GM12878 (cell line): ENCODE data around the gene HSBP1. TPM values are rescaled to one million over a fixed set of nuclear protein-coding genes. Genes with fewer than 3 reads are reported as not detected.
A peak's percentile ranks its signal among the peaks of the same experiment; 100 is the strongest.

Source experiments
- ATAC-seq: fragments of 200-7000 bp; cut with Tn5 transposase; 3 replicates; pipeline ENCODE4 v1.9.1; 2020; ENCODE audit warnings: mild to moderate bottlenecking, moderate library complexity
- BruUV-seq: library from RNA; stranded (reverse); fragments of 400-500 nt; replicated peaks from 2 replicates; lab custom pipeline; 2021; lab: Mats Ljungman, UMichigan
- CTCF ChIA-PET: fragments of 300-600 bp; sonication (Branson Sonifier 250); formaldehyde crosslinking; extraction: SDS; loops from one replicate; lab custom pipeline; 2021; ENCODE audit warnings: inconsistent platforms; lab: Yijun Ruan, JAX
- POLR2A ChIA-PET: fragments of 350-600 bp; formaldehyde crosslinking; extraction: SDS; loops from one replicate; lab custom pipeline; 2021; ENCODE audit warnings: inconsistent platforms; lab: Charles Lee
- RAD21 ChIA-PET: fragments of 300-600 bp; sonication (Branson Sonifier 250); formaldehyde crosslinking; loops from one replicate; lab custom pipeline; 2023; ENCODE audit warnings: antibody characterized with exemption; ENCODE audit not compliant: unreplicated experiment; lab: Charles Lee
- SMC1A ChIA-PET: fragments of 300-600 bp; sonication (Branson Sonifier 250); formaldehyde crosslinking; loops from one replicate; lab custom pipeline; 2023; ENCODE audit not compliant: unreplicated experiment, uncharacterized antibody; lab: Charles Lee
- DNase-seq: peaks from one replicate; pipeline ENCODE4 v3.0.0-alpha.2; 2011; ENCODE audit warnings: low read depth, low spot score
- FAIRE-seq: peaks from 3 replicates; lab custom pipeline; 2011; peaks lifted over from hg19 to GRCh38; lab: Jason Lieb, UNC
- H2AFZ ChIP-seq: 2 replicates; pipeline ENCODE4 v1.6.0; 2011; ENCODE audit warnings: low read depth, low read length, control low read depth; ENCODE audit not compliant: control insufficient read depth
- H3K27ac ChIP-seq: 2 replicates; pipeline ENCODE4 v1.5.1; 2011; ENCODE audit warnings: control low read depth; ENCODE audit not compliant: control insufficient read depth, insufficient read depth
- H3K27me3 ChIP-seq, 2 experiments: replicated peaks in 1 of 2; 2 replicates each; pipeline versions ENCODE4 v1.6.0 to v1.6.1; 2011; ENCODE audit warnings: low read length in 1 of 2; ENCODE audit not compliant: control insufficient read depth in 2 of 2, insufficient read depth in 2 of 2
- H3K36me3 ChIP-seq, 2 experiments: 2 replicates each; pipeline ENCODE4 v1.5.1; 2011; ENCODE audit warnings: low read length in 1 of 2; ENCODE audit not compliant: control insufficient read depth in 2 of 2, insufficient read depth in 2 of 2
- H3K4me1 ChIP-seq: 2 replicates; pipeline ENCODE4 v1.6.1; 2011; ENCODE audit warnings: mild to moderate bottlenecking, low read length, moderate library complexity, mixed read lengths; ENCODE audit not compliant: control insufficient read depth, insufficient read depth
- H3K4me2 ChIP-seq: 2 replicates; pipeline ENCODE4 v1.6.0; 2011; ENCODE audit warnings: control low read depth; ENCODE audit not compliant: control insufficient read depth, insufficient read depth
- H3K4me3 ChIP-seq: fragments of 200-600 bp; sonication (generic); 2 replicates; pipeline ENCODE4 v1.5.1; 2016
- H3K79me2 ChIP-seq: 2 replicates; pipeline ENCODE4 v1.6.0; 2011; ENCODE audit warnings: low read length; ENCODE audit not compliant: control insufficient read depth, insufficient read depth
- H3K9ac ChIP-seq: 2 replicates; pipeline ENCODE4 v1.8.0; 2011; ENCODE audit warnings: low read length, control low read depth, mixed read lengths; ENCODE audit not compliant: control insufficient read depth, insufficient read depth
- H3K9me3 ChIP-seq: replicated peaks from 3 replicates; pipeline ENCODE4 v1.5.1; 2011; ENCODE audit warnings: mild to moderate bottlenecking, low read length; ENCODE audit not compliant: control insufficient read depth, insufficient read depth
- H4K20me1 ChIP-seq: 2 replicates; pipeline ENCODE4 v1.6.0; 2011; ENCODE audit not compliant: control insufficient read depth, insufficient read depth
- CHD2 ChIP-seq: IDR thresholded peaks from 2 replicates; pipeline ENCODE4 v1.6.1; 2011; ENCODE audit warnings: low read depth, low read length, improper control_type of control experiment, borderline replicate concordance
- PAX5 ChIP-seq: IDR thresholded peaks from 2 replicates; pipeline ENCODE4 v1.6.1; 2011; ENCODE audit warnings: low read depth, low read length, borderline replicate concordance
- POU2F2 ChIP-seq: IDR thresholded peaks from 3 replicates; pipeline ENCODE4 v1.6.1; 2011; ENCODE audit warnings: low read depth, mild to moderate bottlenecking, low read length, borderline replicate concordance
- RAD21 ChIP-seq: IDR thresholded peaks from 2 replicates; pipeline ENCODE4 v1.6.1; 2011; ENCODE audit warnings: mild to moderate bottlenecking, low read depth, low read length, moderate library complexity; ENCODE audit not compliant: insufficient read depth
- RB1 ChIP-seq: fragments of 450-650 bp; formaldehyde crosslinking; IDR thresholded peaks from 2 replicates; pipeline ENCODE4 v1.6.1; 2017; ENCODE audit warnings: mild to moderate bottlenecking, borderline replicate concordance
- SMAD1 ChIP-seq: fragments of 450-650 bp; IDR thresholded peaks from 2 replicates; pipeline ENCODE4 v1.6.1; 2018; ENCODE audit warnings: mild to moderate bottlenecking, low read depth; ENCODE audit not compliant: partially characterized antibody
- SMC3 ChIP-seq: IDR thresholded peaks from 2 replicates; pipeline ENCODE4 v1.6.1; 2011; ENCODE audit warnings: low read length, improper control_type of control experiment, borderline replicate concordance
- WRNIP1 ChIP-seq: IDR thresholded peaks from 2 replicates; pipeline ENCODE4 v1.6.1; 2011; ENCODE audit warnings: low read depth, low read length, improper control_type of control experiment, borderline replicate concordance
- YY1 ChIP-seq: IDR thresholded peaks from 2 replicates; pipeline ENCODE4 v1.6.1; 2011; ENCODE audit warnings: low read depth, mild to moderate bottlenecking, low read length
- ZNF274 ChIP-seq: IDR thresholded peaks from one replicate; pipeline ENCODE4 v1.8.0; 2011; ENCODE audit not compliant: insufficient read length, insufficient read depth
- WGBS: methylation state at CpG from one replicate; pipeline ENCODE4 v1.1.6; 2016; ENCODE audit warnings: low lambda C conversion rate; ENCODE audit not compliant: insufficient replicate concordance, insufficient coverage; ENCODE audit errors: missing lambda C conversion rate; 5-methylcytosine and 5-hydroxymethylcytosine counted together
- in situ Hi-C: fragments of 300-500 bp; cut with MboI; formaldehyde crosslinking; loops from 9 replicates; pipeline ENCODE4 v1.14.3; 2018; ENCODE audit warnings: mixed read lengths
- intact Hi-C: fragments of 100-400 bp; cut with micrococcal nuclease; formaldehyde crosslinking; loops from one replicate; pipeline ENCODE4 v1.14.2; 2022; ENCODE audit not compliant: unreplicated experiment
- polyA plus RNA-seq, 11 experiments: library from polyadenylated mRNA; depleted of rRNA in 4 of 11; unstranded in 6 of 11; stranded (reverse) in 5 of 11; fragments of >200 nt; fragmentation: Nextera tagmentation in 4 of 11; fragmentation: Illumina TruSeq in 1 of 11; extraction: Ambion mirVana in 4 of 11; extraction: Trizol in 1 of 11; gene quantifications; 1 replicate in 1 of 11; 2 replicates in 10 of 11; pipeline versions ENCODE4 v1.2.1 to v1.2.3, GENCODE V29; 2011 to 2016; ENCODE audit warnings: inconsistent platforms in 2 of 11, missing spikeins in 2 of 11, low read depth in 1 of 11
- total RNA-seq, 4 experiments: library from RNA; depleted of rRNA in 3 of 4; stranded (reverse); fragments of >200 nt in 3 of 4; fragmentation: Illumina TruSeq in 1 of 4; extraction: Trizol in 1 of 4; gene quantifications; 2 replicates each; pipeline versions ENCODE4 v1.2.1 to v1.2.3, GENCODE V29; 2013 to 2021
- TF ChIP-seq, protein P1 (sequence below): fragments of 450-650 bp; IDR thresholded peaks from 2 replicates; pipeline ENCODE4 v1.6.1; 2014; ENCODE audit warnings: mild to moderate bottlenecking
- TF ChIP-seq, protein P2 (sequence below), 3 experiments: IDR thresholded peaks in 2 of 3; conservative IDR thresholded peaks in 1 of 3; 2 replicates each; pipeline ENCODE4 v1.5.1; 2011; ENCODE audit warnings: low read depth in 3 of 3, low read length in 3 of 3, mild to moderate bottlenecking in 3 of 3, control low read depth in 2 of 3, moderate library complexity in 2 of 3, inconsistent platforms in 1 of 3, mixed read lengths in 1 of 3; ENCODE audit not compliant: control insufficient read depth in 2 of 3, insufficient read depth in 1 of 3; ENCODE audit errors: extremely low read depth in 1 of 3

Gene HSBP1
- total and polyA plus RNA-seq, 10 of the 15 experiments (the other 5 are each of a cell fraction or from before 2014, with no cell fraction given), result 26.6 to 263 (median 95.7) TPM

DNA sequence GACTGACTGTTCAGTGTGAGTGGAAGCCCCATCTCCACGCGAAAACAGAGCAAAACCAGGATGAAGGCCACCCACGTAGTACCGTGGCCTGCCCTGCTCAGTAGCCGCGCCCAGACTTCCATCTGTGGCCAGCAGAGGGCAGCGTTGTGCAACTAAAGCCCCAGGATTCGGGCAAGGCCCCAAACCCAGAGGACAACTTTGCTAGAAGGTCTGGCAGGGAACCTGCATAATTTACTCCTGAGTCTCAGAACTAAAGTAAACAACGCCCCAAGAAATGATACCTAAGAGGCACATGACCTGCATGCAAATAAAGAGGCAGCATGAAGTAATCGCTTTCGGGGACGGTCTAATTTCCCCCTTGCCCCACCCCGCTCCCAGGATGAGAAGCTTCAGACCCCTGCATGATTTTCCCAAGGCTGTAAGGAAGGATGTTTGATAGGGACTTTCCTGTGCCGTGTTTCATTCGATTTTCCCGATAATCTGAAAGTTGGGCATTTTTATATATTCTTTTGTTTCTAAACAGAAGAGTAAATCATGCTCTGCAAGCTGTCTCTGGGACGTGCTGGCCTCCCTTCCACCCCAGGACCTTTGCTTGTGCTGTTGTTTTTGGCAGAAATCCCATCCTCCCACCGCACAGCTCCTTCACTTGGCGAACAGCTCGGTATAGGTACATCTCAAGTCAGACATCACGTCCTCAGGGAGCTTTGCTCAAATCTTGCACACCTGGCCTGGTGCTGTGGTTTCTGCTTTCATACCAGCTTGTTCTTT, 18.6 kb downstream of the HSBP1 start:
- no TSS peak for BruUV-seq
- POLR2A ChIA-PET, result no interaction called here
- Histone ChIP-seq H3K4me3 (no peak overlapping the region), H3K9me3 (no peaks in the 10 kb centered on the region), H3K27ac (no peak overlapping the region), H3K4me1 (no peaks in the 10 kb centered on the region), H3K36me3 (no peaks in the 10 kb centered on the region), H3K9ac (no peak overlapping the region), H3K27me3 (no peaks in the 10 kb centered on the region), H3K79me2 (no peaks in the 10 kb centered on the region), H4K20me1 (no peaks in the 10 kb centered on the region), H3K4me2 (no peak overlapping the region), H2AFZ (no peak overlapping the region)
- 15% methylated on average over 21 of the region's 21 CpGs for WGBS
- in situ Hi-C loops, result loop anchor here (5.0 kb wide), 1 partner anchor 236 kb away; no protein-coding TSS in a partner anchor
- DNase-seq (no peak), ATAC-seq (peak; percentile 99), FAIRE-seq (peak; percentile 95)
- SMC1A ChIA-PET, result interaction anchor here (0.5 to 1.2 kb wide), 3 partner anchors 37 to 101 kb away, joined by 3 to 4 read pairs (median 3); no protein-coding TSS in a partner anchor
- CTCF ChIA-PET, result interaction anchor here (0.8 to 3.5 kb wide), 9 partner anchors 10 to 241 kb away, joined by 3 to 22 read pairs (median 5); no protein-coding TSS in a partner anchor
- RAD21 ChIA-PET, result interaction anchor here (1.3 kb wide), 1 partner anchor 17 kb away, joined by 5 read pairs; no protein-coding TSS in a partner anchor
- intact Hi-C loops, result loop anchor here (5.0 to 10.0 kb wide), 2 partner anchors 98 to 236 kb away; no protein-coding TSS in a partner anchor
- TF ChIP-seq YY1 (peak; percentile 47; the same call in 1 of the 2 replicates), SMC3 (peak; percentile 69; the same call in 1 of the 2 replicates), CHD2 (no peak), ZNF274 (no peak), RAD21 (peak; percentile 85), RB1 (peak; percentile 46; the same call in 1 of the 2 replicates), SMAD1 (no peak), PAX5 (0 out of 2 replicates have a peak, but pooled peaks have one; percentile 17), POU2F2 (0 out of 3 replicates have a peak, but pooled peaks have one; percentile 49), WRNIP1 (peak; percentile 59; the same call in 1 of the 2 replicates)
- TF ChIP-seq, protein P1, sequence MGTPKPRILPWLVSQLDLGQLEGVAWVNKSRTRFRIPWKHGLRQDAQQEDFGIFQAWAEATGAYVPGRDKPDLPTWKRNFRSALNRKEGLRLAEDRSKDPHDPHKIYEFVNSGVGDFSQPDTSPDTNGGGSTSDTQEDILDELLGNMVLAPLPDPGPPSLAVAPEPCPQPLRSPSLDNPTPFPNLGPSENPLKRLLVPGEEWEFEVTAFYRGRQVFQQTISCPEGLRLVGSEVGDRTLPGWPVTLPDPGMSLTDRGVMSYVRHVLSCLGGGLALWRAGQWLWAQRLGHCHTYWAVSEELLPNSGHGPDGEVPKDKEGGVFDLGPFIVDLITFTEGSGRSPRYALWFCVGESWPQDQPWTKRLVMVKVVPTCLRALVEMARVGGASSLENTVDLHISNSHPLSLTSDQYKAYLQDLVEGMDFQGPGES, result no peak
- TF ChIP-seq, protein P2, sequence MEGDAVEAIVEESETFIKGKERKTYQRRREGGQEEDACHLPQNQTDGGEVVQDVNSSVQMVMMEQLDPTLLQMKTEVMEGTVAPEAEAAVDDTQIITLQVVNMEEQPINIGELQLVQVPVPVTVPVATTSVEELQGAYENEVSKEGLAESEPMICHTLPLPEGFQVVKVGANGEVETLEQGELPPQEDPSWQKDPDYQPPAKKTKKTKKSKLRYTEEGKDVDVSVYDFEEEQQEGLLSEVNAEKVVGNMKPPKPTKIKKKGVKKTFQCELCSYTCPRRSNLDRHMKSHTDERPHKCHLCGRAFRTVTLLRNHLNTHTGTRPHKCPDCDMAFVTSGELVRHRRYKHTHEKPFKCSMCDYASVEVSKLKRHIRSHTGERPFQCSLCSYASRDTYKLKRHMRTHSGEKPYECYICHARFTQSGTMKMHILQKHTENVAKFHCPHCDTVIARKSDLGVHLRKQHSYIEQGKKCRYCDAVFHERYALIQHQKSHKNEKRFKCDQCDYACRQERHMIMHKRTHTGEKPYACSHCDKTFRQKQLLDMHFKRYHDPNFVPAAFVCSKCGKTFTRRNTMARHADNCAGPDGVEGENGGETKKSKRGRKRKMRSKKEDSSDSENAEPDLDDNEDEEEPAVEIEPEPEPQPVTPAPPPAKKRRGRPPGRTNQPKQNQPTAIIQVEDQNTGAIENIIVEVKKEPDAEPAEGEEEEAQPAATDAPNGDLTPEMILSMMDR (IDR thresholded peaks at IDR 0.05 in 2 of 3, conservative IDR thresholded peaks at IDR 0.05 in 1 of 3; ENCODE audit: control insufficient read depth in 2 of 3, extremely low read depth in 1 of 3, insufficient read depth in 1 of 3, low read depth in 3 of 3, low read length in 3 of 3), result peak; percentile 91 to 93 (median 93)
